HG02588 (cell line): ENCODE measurements around the gene ITPA.

Experiments used
- ATAC-seq: cut with Tn5 transposase; IDR thresholded peaks from one replicate; pipeline ENCODE4 v1.9.1; 2021; ENCODE audit warnings: mild to moderate bottlenecking, moderate library complexity; ENCODE audit not compliant: unreplicated experiment

ITPA gene

DNA sequence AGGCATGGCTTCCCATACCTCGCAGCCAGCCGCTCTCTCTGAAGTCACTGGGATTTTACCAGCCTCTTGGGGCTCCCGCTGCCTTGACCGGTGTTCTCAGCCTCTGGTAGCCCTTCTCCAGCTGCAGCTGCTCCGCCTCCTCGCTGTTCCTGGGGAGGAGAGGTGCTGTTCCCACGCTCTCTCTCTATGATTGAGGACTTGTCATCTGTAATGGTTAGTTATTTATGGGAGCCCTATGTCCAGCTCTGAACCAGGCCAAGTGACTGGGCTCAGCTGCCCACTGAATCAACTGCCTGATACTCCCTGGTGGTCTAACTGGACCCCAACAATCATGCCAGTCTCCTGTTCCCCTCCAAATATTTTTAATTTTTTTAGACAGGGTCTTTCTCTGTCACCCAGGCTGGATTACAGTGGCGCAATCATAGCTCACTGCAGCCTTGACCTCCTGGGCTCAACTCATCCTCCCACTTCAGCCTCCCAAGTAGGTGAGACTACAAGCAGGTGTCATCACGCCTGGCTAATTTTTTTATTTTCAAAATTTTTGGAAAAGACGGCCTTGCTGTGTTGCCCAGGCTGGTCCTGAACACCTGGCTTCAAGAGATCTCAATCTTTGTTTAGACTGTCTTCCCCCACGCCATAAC, 34.5 kb downstream of the ITPA start:
- ATAC-seq: no peak

DNA sequence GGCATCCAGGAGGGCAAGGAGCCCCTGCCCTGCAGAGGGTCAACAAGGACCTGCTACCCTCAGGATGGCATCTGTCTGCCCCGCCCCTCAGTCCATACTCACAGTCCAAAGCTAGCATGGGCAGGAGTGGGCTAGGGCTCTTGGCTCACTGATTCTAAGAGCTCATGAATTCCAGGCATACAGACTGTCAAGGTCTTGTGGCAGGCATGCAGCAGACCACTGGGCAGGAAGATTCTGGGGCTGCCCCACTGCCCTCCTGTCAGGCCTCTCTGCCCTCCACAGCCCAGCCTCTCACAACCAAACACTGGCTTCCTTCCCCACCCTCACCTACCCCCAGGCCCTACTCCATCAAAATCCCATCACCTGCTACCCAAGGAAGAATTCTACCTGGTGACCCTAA, 35.3 kb downstream of the ITPA start:
- no peak for ATAC-seq

DNA sequence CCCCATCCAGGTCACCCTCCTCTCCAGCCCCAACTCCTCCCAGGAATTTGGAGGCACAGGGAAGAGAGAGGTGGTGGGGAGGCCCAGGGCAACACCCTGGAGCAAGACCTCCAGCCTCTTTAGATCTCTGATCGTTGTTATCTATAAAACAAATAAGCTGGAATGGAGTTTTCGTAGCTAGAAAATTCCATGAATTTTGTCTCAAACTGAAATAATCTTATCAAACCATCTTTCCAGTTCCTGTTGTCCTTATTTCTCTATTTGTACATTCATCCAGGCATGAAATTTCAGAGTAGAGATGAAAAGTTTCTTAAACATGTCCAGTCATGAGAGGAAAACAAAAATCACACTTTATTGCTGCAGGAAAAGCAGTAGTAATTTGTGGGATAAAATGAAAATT, 35.9 kb downstream of the ITPA start:
- ATAC-seq: no peak

DNA sequence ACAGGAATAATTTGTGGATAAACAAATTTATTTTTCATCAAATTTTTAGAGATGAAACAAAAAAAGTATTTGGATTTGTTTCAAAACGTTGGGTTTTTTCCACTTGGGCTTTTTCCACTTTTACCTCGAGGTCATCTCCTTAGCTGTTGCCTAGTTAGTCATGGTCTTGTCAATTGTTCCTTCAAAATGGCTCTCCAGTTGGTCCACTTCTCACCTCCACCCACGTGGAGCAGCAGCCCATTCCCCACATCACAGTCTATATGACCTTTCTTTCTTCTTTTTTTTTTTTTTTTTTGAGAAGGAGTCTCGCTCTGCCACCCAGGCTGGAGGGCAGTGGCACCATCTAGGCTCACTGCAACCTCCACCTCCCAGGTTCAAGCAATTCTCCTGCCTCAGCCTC, 36.4 kb downstream of the ITPA start:
- ATAC-seq: no peak

DNA sequence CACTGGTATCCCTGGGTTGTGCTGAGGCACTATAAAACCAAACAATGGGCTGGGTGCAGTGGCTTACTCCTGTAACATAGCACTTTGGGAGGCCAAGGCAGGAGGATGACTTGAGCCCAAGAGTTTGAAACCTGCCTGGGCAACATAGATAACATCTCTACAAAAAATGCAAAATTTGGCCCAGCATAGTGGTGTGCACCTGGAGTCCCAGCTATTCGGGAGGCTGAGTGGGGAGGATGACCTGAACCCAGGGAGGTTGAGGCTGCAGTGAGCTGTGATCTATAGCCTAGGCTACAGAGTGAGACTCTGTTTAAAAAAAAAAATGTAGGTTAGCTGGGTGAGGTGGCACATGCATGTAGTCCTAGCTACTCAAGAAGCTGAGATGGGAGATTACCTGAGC, 37.4 kb downstream of the ITPA start:
- ATAC-seq: no peak

DNA sequence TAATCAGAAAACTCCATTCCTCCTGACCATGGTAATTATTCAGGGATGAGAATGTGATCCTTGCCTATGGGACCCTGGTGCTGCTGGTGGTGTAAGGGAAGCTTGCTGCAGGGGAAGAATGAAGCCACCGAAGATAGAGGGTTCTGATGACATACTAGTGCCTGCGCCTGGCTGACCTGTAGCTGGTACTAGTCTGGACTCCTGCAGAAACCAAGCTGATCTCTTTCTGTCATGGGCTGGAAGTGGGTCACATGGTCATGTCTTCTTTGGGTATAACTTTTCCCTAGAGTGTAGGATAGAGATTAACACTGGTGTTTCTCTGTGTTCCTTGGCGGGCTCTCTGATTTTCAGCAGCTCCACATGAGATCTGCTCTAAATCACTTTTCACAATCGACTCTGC, 38.3 kb downstream of the ITPA start:
- no peak for ATAC-seq

DNA sequence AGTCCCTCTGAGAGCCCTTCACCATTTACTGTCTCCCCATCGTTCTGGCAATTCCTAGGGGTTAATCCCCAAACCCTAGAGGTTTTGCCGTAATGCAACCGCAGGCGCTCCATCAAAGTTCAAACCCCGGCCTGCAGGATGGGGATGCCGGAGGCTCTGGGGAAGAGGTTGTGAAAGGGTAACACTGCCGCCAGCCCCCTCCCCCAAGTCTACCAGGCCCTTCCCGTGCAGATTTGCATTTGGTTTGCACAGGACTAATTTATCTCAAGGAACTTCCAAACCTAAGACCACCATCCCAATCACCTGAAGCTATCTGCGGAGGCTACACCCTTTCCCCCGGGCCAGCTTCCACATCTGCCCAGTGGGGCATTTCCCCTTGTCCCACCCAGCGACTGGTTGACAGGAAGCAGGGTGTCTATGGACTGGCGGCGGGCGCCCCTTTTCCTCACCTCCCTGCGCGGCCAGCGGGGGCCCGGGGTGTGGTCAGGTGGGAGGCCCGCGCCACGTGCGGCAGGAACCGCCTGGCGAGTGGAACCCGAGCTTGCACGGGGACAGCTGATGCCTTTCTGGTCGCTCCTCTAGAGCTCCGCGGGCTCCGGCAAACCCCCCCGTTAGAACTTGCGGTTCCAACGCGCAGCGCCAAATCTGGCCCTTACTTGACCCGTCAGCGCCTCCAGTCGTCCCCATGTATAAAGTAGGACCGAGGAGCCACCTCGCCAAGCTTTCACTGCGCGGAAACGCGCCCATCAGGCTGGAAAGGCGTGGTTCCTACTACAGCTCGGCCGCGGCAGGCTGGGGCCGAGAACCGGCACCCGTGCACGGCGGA, 39.1 kb downstream of the ITPA start:
- no peak for ATAC-seq

DNA sequence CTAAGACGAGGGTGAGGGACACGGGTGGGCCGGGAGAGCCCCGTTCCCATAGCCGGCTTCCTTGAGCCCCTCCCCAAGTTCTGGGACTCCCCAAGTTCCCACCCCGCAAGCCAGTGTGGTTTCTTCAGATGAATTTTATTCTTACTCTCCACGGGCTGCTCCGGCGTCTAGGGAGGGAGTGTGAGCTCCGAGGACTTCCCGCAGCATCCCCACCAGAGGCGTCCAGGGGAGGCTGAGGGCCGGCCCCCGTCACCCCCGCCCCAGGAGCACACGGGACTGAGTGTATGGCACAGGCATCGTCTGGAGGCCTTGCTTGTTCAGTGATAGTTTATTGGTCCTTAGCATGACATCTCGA, 39.7 kb downstream of the ITPA start:
- no peak for ATAC-seq

DNA sequence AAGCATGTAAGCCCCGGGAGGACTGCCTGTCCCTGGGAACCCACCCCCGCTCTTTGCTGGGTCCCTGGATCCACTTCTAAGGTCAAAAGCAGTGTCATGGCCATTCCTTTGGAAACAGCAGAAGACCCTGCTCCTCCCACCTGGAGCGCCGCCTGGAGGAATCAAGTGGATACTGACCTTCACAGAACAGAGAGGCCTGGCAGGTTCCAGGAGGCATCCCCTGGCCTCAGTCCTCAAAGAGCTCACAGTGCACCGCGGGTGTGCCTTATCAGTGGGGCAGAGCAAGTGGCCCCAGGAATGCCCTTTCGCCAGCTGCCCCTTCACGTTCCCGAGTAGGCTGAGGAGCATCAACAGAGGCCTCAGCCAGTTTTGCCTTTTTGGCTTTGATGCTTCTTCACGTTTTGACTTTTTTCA, 40.8 kb downstream of the ITPA start:
- no peak for ATAC-seq

DNA sequence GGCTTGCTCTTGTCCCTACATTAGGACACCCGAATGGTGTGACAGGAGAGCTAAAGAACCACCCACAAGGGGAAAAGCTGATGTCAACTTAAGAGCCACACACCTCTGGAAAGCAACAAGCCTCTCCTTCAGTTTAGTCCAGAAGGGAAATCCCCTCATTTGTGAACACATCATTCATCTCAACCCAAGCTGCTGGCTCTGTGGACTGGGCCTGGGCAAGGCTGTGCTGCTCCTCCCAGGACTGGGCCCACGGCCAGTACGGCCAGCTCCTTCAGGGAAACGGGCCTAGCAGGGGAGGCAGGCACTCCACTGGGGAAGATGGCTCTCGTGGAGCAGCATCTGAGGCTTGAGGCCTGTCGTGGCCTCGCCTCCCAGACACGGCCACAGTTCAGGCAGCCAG, 42.5 kb downstream of the ITPA start:
- ATAC-seq: no peak

DNA sequence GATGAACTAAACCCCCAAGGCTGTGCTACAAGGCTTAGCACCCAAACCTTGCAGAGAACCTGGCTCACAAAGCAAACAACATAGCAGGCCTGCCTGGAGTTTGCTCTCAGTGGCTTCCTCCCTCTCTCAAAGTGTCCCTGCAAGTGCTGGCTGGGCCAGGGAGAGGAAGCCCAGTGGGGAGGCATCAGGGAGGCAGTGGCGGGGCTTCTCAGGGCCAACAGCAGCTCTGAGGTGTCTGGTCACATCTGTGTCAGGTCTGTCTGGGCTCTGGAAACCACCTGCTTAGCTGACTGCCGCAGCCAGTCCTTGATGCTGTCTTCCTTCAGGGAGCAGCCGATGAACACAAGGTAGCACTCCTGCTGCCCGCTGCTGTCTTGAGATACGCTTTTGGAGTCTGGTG, 46.4 kb downstream of the ITPA start:
- no peak for ATAC-seq

DNA sequence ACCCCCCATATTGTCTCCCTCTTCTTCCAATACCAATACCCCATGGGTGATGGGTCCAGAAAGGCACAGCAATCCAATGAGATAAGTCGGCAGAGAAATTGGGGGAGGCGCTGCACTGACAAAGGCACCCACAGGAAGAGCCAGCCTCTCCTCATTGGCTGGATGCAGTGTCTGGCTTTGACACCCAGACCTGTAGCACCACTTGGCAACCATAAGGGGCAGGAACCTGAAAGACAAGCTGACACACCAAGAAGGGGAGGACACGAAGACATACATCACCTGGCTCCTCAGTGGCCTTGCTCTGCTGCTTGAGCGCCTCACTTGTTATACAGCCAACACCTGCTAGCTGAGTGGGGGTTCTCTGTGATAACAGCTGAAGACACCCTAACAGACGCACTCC, 49.1 kb downstream of the ITPA start:
- no peak for ATAC-seq

DNA sequence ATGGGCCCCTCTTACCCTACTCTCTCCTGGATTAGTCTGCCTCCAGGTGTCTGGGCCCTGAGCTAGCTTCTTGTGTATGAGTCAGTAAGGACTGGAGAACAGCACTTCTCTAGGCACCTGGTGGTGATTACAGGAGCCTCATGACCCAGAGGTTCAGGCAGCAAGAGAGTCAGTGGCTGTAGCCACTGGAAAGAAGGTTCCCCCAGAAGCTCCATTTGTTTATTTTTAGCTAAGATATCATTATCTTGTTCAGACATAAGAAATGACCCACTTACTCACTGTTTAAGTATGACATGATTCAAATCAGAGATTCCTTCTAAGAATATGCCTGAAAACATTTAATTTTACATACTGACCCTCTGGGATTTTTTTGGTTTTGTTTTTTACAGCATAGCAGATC, 53.3 kb downstream of the ITPA start:
- ATAC-seq: no peak

DNA sequence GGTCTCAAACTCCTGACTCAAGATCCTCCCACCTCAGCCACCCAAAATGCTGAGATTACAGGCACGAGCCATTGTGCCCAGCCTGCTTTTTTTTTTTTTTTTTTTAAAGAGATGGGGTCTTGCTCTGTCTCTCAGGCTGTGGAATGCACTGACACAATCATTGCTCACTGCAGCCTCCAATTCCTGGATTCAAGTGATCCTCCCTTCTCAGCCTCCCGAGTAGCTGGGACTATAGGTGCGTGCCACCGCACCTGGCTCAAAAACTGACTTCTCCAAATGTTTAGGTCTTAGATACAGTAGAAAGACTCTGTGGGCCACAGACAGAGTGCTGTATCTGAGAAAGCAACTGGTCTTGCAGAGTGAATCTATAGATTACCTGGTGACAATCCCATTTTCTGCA, 60.8 kb downstream of the ITPA start:
- ATAC-seq: no peak

DNA sequence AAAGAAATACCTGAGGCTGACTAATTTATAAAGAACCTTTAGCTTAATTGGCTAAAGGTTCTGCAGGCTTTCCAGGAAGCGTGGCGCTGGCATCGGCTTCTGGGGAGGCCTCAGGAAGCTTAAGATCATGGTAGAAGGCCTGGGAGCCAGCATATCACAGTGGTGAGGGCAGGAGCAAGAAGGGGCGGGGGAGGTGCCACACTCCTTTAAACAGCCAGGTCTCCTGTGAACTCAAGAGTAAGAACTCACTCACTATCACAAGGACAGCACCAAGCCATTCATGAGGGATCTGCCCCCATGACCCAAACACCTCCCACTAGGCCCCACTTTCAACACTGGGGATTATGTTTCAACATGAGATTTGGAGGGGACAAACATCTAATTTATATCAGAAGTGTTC, 64.1 kb downstream of the ITPA start:
- ATAC-seq: no peak
